ENCODE data around the gene EEF2K. TPM values are rescaled to one million over a fixed set of nuclear protein-coding genes. Genes with fewer than 3 reads are reported as not detected.

Gene EEF2K
- total and polyA plus RNA-seq, 2 of the 13 experiments (the other 11 are each of a cell fraction or from before 2014, with no cell fraction given): 22.0 to 23.8 TPM

- TF ChIP-seq PATZ1 (CRISPR knock-in tag; IDR thresholded peaks at IDR 0.05) (peak; percentile 60; the same call in 1 of the 2 replicates), THAP9 (CRISPR knock-in tag; IDR thresholded peaks at IDR 0.05; ENCODE audit: borderline replicate concordance) (0 out of 2 replicates have a peak, but pooled peaks have one; percentile 40), ZFP82 (CRISPR knock-in tag; IDR thresholded peaks at IDR 0.05; ENCODE audit: borderline replicate concordance) (no peak), PAXIP1 (CRISPR knock-in tag; conservative IDR thresholded peaks at IDR 0.05) (peak; percentile 36; the same call in 1 of the 2 replicates), TRIM24 (CRISPR knock-in tag; IDR thresholded peaks at IDR 0.05) (no peak), STAG1 (CRISPR knock-in tag; IDR thresholded peaks at IDR 0.05) (peak; percentile 64), SALL1 (CRISPR knock-in tag; IDR thresholded peaks at IDR 0.05) (peak; percentile 61; the same call in 1 of the 2 replicates), ZNF619 (CRISPR knock-in tag; IDR thresholded peaks at IDR 0.05) (peak; percentile 31; the same call in 1 of the 2 replicates), KLF6 (CRISPR knock-in tag; IDR thresholded peaks at IDR 0.05) (no peak), MED1 (CRISPR knock-in tag; IDR thresholded peaks at IDR 0.05) (no peak), SMC3 (IDR thresholded peaks at IDR 0.05; ENCODE audit: low read length) (peak; percentile 26; the same call in 1 of the 2 replicates), AGO1 (IDR thresholded peaks at IDR 0.05; ENCODE audit: low read depth, low read length, poor library complexity, severe bottlenecking) (no peak), ZBTB4 (CRISPR knock-in tag; IDR thresholded peaks at IDR 0.05; ENCODE audit: borderline replicate concordance) (no peak), GLMP (CRISPR knock-in tag; IDR thresholded peaks at IDR 0.05; ENCODE audit: borderline replicate concordance) (no peak), KDM3A (CRISPR knock-in tag; IDR thresholded peaks at IDR 0.05; ENCODE audit: low read depth) (0 out of 2 replicates have a peak, but pooled peaks have one; percentile 51), ATF7-NPFF (CRISPR knock-in tag; IDR thresholded peaks at IDR 0.05; ENCODE audit: low read depth) (no peak), ZNF12 (CRISPR knock-in tag; IDR thresholded peaks at IDR 0.05) (no peak)
Observed at GRCh38 chr16:22186517-22186916, 19.6 kb upstream of the EEF2K start (continued).

All from HepG2 (cell line).